ENCODE measurements around the gene CES2. TPM values are rescaled to one million over a fixed set of nuclear protein-coding genes. Genes with fewer than 3 reads are reported as not detected.

CES2 gene
- polyA plus RNA-seq, 1 of the 3 experiments (the other 2 are of a cell fraction) = 33.1 TPM

DNA sequence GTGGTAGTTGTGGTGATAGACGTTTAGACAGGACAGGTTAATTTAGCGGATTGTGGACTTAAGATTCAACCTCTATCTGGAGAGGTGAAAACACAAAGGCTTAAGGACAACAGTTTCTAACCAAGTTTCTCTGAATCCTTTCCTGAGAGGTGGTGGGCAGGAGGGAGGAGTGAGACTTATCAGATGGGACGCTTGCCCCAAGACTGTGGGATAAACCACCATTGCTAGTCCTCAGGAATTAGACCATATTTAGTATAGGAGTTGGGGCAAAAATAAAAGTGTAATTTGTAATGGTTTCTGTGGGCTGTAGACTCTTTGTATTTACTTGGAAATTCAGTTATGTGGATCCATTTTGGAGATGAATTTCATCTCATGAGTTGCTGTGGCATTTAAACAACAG, 48.4 kb upstream of the CES2 start:
- H3K9me3 ChIP-seq = no peaks in the 10 kb centered on the region
- H3K9me2 ChIP-seq = no peaks in the 10 kb centered on the region
- ChIA-PET CTCF (interaction anchor here (0.8 to 3.4 kb wide), 3 partner anchors 8 to 14 kb away, joined by 3 to 17 read pairs (median 3); no protein-coding TSS in a partner anchor), POLR2A (no interaction called here)
- WGBS (ENCODE audit: low lambda C conversion rate) = 92% methylated on average over 3 of the region's 3 CpGs
- no peak overlapping the region for H3K4me2 ChIP-seq
- no peaks in the 10 kb centered on the region for H3K27me3 ChIP-seq (ENCODE audit: insufficient read depth)
- no peak overlapping the region for H2AFZ ChIP-seq (ENCODE audit: low read depth)
- TF ChIP-seq EZH2phosphoT487 (IDR thresholded peaks at IDR 0.05; ENCODE audit: borderline replicate concordance, low read depth) (no peak), TAF1 (IDR thresholded peaks at IDR 0.05; ENCODE audit: borderline replicate concordance, low read depth, low read length) (no peak), YY1 (IDR thresholded peaks at IDR 0.05; ENCODE audit: low read depth) (no peak), NFIC (IDR thresholded peaks at IDR 0.05; ENCODE audit: borderline replicate concordance) (no peak), JUND (IDR thresholded peaks at IDR 0.05) (no peak), GABPA (IDR thresholded peaks at IDR 0.05; ENCODE audit: low read depth) (no peak), FOSL2 (IDR thresholded peaks at IDR 0.05; ENCODE audit: borderline replicate concordance, low read depth) (no peak)
- TF ChIP-seq, protein P1, sequence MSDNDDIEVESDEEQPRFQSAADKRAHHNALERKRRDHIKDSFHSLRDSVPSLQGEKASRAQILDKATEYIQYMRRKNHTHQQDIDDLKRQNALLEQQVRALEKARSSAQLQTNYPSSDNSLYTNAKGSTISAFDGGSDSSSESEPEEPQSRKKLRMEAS (IDR thresholded peaks at IDR 0.05; ENCODE audit: low read depth) = no peak
- TF ChIP-seq, protein P2, sequence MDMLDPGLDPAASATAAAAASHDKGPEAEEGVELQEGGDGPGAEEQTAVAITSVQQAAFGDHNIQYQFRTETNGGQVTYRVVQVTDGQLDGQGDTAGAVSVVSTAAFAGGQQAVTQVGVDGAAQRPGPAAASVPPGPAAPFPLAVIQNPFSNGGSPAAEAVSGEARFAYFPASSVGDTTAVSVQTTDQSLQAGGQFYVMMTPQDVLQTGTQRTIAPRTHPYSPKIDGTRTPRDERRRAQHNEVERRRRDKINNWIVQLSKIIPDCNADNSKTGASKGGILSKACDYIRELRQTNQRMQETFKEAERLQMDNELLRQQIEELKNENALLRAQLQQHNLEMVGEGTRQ (IDR thresholded peaks at IDR 0.05; ENCODE audit: borderline replicate concordance, low read depth, low read length) = no peak
- TF ChIP-seq, protein P3, sequence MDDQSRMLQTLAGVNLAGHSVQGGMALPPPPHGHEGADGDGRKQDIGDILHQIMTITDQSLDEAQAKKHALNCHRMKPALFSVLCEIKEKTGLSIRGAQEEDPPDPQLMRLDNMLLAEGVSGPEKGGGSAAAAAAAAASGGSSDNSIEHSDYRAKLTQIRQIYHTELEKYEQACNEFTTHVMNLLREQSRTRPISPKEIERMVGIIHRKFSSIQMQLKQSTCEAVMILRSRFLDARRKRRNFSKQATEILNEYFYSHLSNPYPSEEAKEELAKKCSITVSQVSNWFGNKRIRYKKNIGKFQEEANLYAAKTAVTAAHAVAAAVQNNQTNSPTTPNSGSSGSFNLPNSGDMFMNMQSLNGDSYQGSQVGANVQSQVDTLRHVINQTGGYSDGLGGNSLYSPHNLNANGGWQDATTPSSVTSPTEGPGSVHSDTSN (IDR thresholded peaks at IDR 0.05) = no peak
- TF ChIP-seq, protein P4, sequence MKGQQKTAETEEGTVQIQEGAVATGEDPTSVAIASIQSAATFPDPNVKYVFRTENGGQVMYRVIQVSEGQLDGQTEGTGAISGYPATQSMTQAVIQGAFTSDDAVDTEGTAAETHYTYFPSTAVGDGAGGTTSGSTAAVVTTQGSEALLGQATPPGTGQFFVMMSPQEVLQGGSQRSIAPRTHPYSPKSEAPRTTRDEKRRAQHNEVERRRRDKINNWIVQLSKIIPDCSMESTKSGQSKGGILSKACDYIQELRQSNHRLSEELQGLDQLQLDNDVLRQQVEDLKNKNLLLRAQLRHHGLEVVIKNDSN (IDR thresholded peaks at IDR 0.05; ENCODE audit: borderline replicate concordance, low read depth) = no peak
- TF ChIP-seq, protein P5, sequence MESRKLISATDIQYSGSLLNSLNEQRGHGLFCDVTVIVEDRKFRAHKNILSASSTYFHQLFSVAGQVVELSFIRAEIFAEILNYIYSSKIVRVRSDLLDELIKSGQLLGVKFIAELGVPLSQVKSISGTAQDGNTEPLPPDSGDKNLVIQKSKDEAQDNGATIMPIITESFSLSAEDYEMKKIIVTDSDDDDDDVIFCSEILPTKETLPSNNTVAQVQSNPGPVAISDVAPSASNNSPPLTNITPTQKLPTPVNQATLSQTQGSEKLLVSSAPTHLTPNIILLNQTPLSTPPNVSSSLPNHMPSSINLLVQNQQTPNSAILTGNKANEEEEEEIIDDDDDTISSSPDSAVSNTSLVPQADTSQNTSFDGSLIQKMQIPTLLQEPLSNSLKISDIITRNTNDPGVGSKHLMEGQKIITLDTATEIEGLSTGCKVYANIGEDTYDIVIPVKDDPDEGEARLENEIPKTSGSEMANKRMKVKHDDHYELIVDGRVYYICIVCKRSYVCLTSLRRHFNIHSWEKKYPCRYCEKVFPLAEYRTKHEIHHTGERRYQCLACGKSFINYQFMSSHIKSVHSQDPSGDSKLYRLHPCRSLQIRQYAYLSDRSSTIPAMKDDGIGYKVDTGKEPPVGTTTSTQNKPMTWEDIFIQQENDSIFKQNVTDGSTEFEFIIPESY (IDR thresholded peaks at IDR 0.05; ENCODE audit: borderline replicate concordance, low read depth) = no peak
- no peaks in the 10 kb centered on the region for H4K20me1 ChIP-seq (ENCODE audit: insufficient read depth)
- peaks cover 14 to 19% of the 10 kb centered on the region in 2 experiments for H3K36me3 ChIP-seq (replicated peaks in 1 of 2; ENCODE audit: control insufficient read depth in 1 of 2, insufficient read depth in 2 of 2, low read length in 1 of 2)
- H3K79me2 ChIP-seq (ENCODE audit: insufficient read depth) = peaks cover 15% of the 10 kb centered on the region; the same call in 1 of the 2 replicates
- H3K9ac ChIP-seq = no peak overlapping the region
- peaks cover 3% of the 10 kb centered on the region for H3F3A ChIP-seq (replicated peaks; ENCODE audit: insufficient read depth)
- DNase-seq = no peak
- no peak overlapping the region for H3K27ac ChIP-seq (ENCODE audit: low read depth in 2 of 2, low read length in 1 of 2)
- peaks cover 0 to 7% of the 10 kb centered on the region in 2 experiments; a peak in 1 of 4 replicates for H3K4me1 ChIP-seq (ENCODE audit: control insufficient read depth in 1 of 2, insufficient read depth in 2 of 2, low read depth in 1 of 2, low read length in 1 of 2)
- no peak overlapping the region for H3K4me3 ChIP-seq (ENCODE audit: low read depth in 2 of 2, low read length in 1 of 2)

Measured in SK-N-SH (cell line).